Psoas muscle (tissue), 8 donors: ENCODE measurements around the gene RARB. TPM values are rescaled to one million over a fixed set of nuclear protein-coding genes. Genes with fewer than 3 reads are reported as not detected.

Experiments used
- ATAC-seq, 4 donors: fragments of 200-7000 bp; cut with Tn5 transposase; one replicate each; pipeline ENCODE4 v1.9.1; 2020; ENCODE audit warnings: moderate library complexity in 3 of 4, mild to moderate bottlenecking in 2 of 4
- DNase-seq, 2 donors: peaks; one replicate each; pipeline ENCODE4 v3.0.0-alpha.2; 2020
- H3K27ac ChIP-seq: fragments of 200-600 bp; one replicate; pipeline ENCODE4 v1.8.0; 2022
- H3K27me3 ChIP-seq, 3 donors: fragments of 200-600 bp in 1 of 3; one replicate each; pipeline versions ENCODE4 v1.6.1 to v1.8.0; 2013 to 2022; ENCODE audit warnings: low read length in 2 of 3, mild to moderate bottlenecking in 2 of 3, moderate library complexity in 1 of 3; ENCODE audit not compliant: insufficient read depth in 3 of 3
- H3K36me3 ChIP-seq, 2 donors: fragments of 200-600 bp in 1 of 2; one replicate each; pipeline versions ENCODE4 v1.6.1 to v1.8.0; 2013 to 2022; ENCODE audit warnings: low read depth in 1 of 2, mild to moderate bottlenecking in 1 of 2, moderate library complexity in 1 of 2; ENCODE audit not compliant: insufficient read depth in 1 of 2
- H3K4me1 ChIP-seq: fragments of 200-600 bp; one replicate; pipeline ENCODE4 v1.8.0; 2022
- H3K4me3 ChIP-seq: fragments of 200-600 bp; one replicate; pipeline ENCODE4 v1.8.0; 2022; ENCODE audit warnings: mild to moderate bottlenecking
- H3K9me3 ChIP-seq: fragments of 200-600 bp; one replicate; pipeline ENCODE4 v1.8.0; 2022
- CTCF ChIP-seq: fragments of 200-600 bp; IDR thresholded peaks from one replicate; pipeline ENCODE4 v1.8.0; 2022; ENCODE audit warnings: antibody characterized with exemption
- WGBS, 3 donors: extraction: QIAGEN DNeasy Blood & Tissue Kit; methylation state at CpG; one replicate each; pipeline versions ENCODE4 v1.1.6 to v1.1.7; 2013; 5-methylcytosine and 5-hydroxymethylcytosine counted together
- intact Hi-C, 2 donors: fragments of 100-400 bp; cut with DNase I; formaldehyde crosslinking; loops; one replicate each; pipeline versions ENCODE4 v1.11.0 to v1.14.2; 2022
- polyA plus RNA-seq, 3 donors: library from polyadenylated mRNA; stranded (reverse); fragments of 200-250 nt; gene quantifications; one replicate each; pipeline ENCODE4 v1.2.3, GENCODE V29; 2013
- total RNA-seq, 4 donors: library from RNA; stranded (reverse); fragmentation: NEBNext Ultra II Directional in 2 of 4; extraction: Animal tissue kit (Norgen Biotek cat#: 25700) in 2 of 4; gene quantifications; one replicate each; pipeline versions ENCODE4 v1.2.1 to v1.2.4, GENCODE V29; 2021 to 2023
- donor health status: healthy with polysubstance abuse.
- donor health status: DM: no; HTN: no; CAD: no; lungs with moderate emphysema.
- donor health status: Bipolar disorder and iron deficiency.
- donor health status: healthy.
- donor health status: DM: yes; HTN: yes; CAD: no.
- donor health status: DM: no; HTN: no; CAD: no.
- donor health status: DM: no; HTN: no; CAD: no.
- donor health status: DM: yes; HTN: yes; CAD: no.

Gene RARB
- total and polyA plus RNA-seq, 7 donors, result 1.1 to 5.4 (median 1.9) TPM

- 11 to 31% (median 23%) methylated on average over 1 of the region's 1 CpG for WGBS, 3 donors
- no peaks in the 10 kb centered on the region for H3K27me3 ChIP-seq
- H3K4me3 ChIP-seq, result no peak overlapping the region
- peaks cover 12% of the 10 kb centered on the region for H3K4me1 ChIP-seq
- no peak for TF ChIP-seq CTCF
- H3K36me3 ChIP-seq, result no peaks in the 10 kb centered on the region
- H3K27ac ChIP-seq, result no peak overlapping the region
- H3K9me3 ChIP-seq, result no peaks in the 10 kb centered on the region
- intact Hi-C loops, result no loop called here
- ATAC-seq (no peak), DNase-seq (no peak)
Measured at GRCh38 chr3:25481386-25481785, 53.3 kb downstream of the RARB start.

- no peak overlapping the region for H3K4me3 ChIP-seq
- H3K27ac ChIP-seq, result no peak overlapping the region
- H3K27me3 ChIP-seq, result no peaks in the 10 kb centered on the region
- peaks cover 12% of the 10 kb centered on the region for H3K4me1 ChIP-seq
- no peaks in the 10 kb centered on the region for H3K36me3 ChIP-seq
- intact Hi-C loops, result no loop called here
- no peak for TF ChIP-seq CTCF
- ATAC-seq (no peak), DNase-seq (no peak)
- WGBS, 3 donors, result 93 to 97% (median 93%) methylated on average over 1 of the region's 1 CpG
- no peaks in the 10 kb centered on the region for H3K9me3 ChIP-seq
Measured at GRCh38 chr3:25483456-25483855, 55.4 kb downstream of the RARB start.

- no peak overlapping the region for H3K27ac ChIP-seq
- intact Hi-C loops, result no loop called here
- no peak for TF ChIP-seq CTCF
- no peaks in the 10 kb centered on the region for H3K36me3 ChIP-seq
- DNase-seq, result no peak
- H3K4me1 ChIP-seq, result peaks cover 12% of the 10 kb centered on the region
- H3K27me3 ChIP-seq, result no peaks in the 10 kb centered on the region
- 47 to 60% (median 49%) methylated on average over 3 of the region's 3 CpGs for WGBS, 3 donors
- no peaks in the 10 kb centered on the region for H3K9me3 ChIP-seq
- no peak for ATAC-seq
- no peak overlapping the region for H3K4me3 ChIP-seq
Measured at GRCh38 chr3:25485673-25486072, 57.6 kb downstream of the RARB start.

- intact Hi-C loops, result no loop called here
- H3K36me3 ChIP-seq, result no peaks in the 10 kb centered on the region
- TF ChIP-seq CTCF, result no peak
- peaks cover 2% of the 10 kb centered on the region for H3K9me3 ChIP-seq
- peak in 2 of 4 donors; percentile 43 to 72 for ATAC-seq
- no peaks in the 10 kb centered on the region for H3K4me1 ChIP-seq
- no peak for DNase-seq
- no peak overlapping the region for H3K4me3 ChIP-seq
- no peak overlapping the region for H3K27ac ChIP-seq
- H3K27me3 ChIP-seq, result no peaks in the 10 kb centered on the region
- WGBS, 3 donors, result 55 to 84% (median 62%) methylated on average over 6 of the region's 6 CpGs
Measured at GRCh38 chr3:25486932-25487331, 58.9 kb downstream of the RARB start.

- Histone ChIP-seq H3K9me3 (peaks cover 33% of the 10 kb centered on the region), H3K4me3 (no peak overlapping the region), H3K36me3 (no peaks in the 10 kb centered on the region), H3K27ac (no peak overlapping the region), H3K4me1 (no peaks in the 10 kb centered on the region), H3K27me3 (no peaks in the 10 kb centered on the region)
- DNase-seq, result no peak
- WGBS, 3 donors, result 66 to 82% (median 80%) methylated on average over 7 of the region's 7 CpGs
- intact Hi-C loops, result no loop called here
- no peak for ATAC-seq
- no peak for TF ChIP-seq CTCF
Measured at GRCh38 chr3:25489858-25490593, 62.0 kb downstream of the RARB start.
